ENCODE results near the gene PHF13.

DNA sequence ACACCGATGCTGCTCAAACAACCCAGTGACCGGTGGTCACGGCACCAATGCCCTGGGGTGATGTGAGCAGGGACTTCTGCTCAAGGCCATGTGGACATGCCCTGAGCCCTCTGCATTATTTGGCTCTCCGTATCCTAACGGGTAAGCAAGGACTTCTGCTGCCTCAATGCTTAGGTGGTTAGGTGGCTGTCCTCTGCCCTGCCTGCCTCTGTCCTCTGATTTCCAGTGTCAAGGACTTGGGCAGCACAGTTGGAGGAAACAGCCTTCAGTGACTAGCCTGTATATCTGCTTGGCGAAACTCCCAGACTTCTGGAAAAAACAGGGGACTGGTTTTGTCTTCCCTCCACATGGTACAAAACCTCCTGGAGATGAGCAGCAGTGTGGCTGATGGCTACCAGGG is 53.6 kb downstream of the PHF13 start:
- TF ChIP-seq, protein P1, sequence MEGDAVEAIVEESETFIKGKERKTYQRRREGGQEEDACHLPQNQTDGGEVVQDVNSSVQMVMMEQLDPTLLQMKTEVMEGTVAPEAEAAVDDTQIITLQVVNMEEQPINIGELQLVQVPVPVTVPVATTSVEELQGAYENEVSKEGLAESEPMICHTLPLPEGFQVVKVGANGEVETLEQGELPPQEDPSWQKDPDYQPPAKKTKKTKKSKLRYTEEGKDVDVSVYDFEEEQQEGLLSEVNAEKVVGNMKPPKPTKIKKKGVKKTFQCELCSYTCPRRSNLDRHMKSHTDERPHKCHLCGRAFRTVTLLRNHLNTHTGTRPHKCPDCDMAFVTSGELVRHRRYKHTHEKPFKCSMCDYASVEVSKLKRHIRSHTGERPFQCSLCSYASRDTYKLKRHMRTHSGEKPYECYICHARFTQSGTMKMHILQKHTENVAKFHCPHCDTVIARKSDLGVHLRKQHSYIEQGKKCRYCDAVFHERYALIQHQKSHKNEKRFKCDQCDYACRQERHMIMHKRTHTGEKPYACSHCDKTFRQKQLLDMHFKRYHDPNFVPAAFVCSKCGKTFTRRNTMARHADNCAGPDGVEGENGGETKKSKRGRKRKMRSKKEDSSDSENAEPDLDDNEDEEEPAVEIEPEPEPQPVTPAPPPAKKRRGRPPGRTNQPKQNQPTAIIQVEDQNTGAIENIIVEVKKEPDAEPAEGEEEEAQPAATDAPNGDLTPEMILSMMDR (IDR thresholded peaks at IDR 0.05), result no peak
- no peak for TF ChIP-seq POLR2A (IDR thresholded peaks at IDR 0.05)
- TF ChIP-seq POLR2AphosphoS5 (IDR thresholded peaks at IDR 0.05), result no peak

Data from prostate gland (tissue), 2 donors.